Caki2 (cell line): ENCODE measurements around the gene CTTN. TPM values are rescaled to one million over a fixed set of nuclear protein-coding genes. Genes with fewer than 3 reads are reported as not detected.
"Not testable (repeated sequence)": the region's sequence is repeated elsewhere in the genome, so short reads cannot be mapped to it uniquely, and the experiment has no call there.

Experiments used
- DNase-seq: peaks from one replicate; pipeline ENCODE4 v3.0.0-alpha.2; 2015; ENCODE audit warnings: low read depth
- in situ Hi-C: cut with HindIII; loops from 2 replicates; pipeline ENCODE4 v1.10.0; 2016; ENCODE audit warnings: low sequenced_read_pairs, low pct_unique_long_range_greater_than_20kb, mixed read lengths
- total RNA-seq: library from RNA; depleted of rRNA; stranded (reverse); fragments of >200 nt; shearing (Covaris generic); gene quantifications from 2 replicates; pipeline ENCODE4 v1.2.3, GENCODE V29; 2014; ENCODE audit warnings: low replicate concordance

CTTN gene
- total RNA-seq, 1 experiment from 2014 or later, result 145 TPM

- in situ Hi-C loops, result no loop called here
- DNase-seq, result no peak
These were observed 4.4 kb downstream of the CTTN start for GRCh38 chr11:70402685-70403084.

GRCh38 chr11:70404244-70404643 lies 5.9 kb downstream of the CTTN start:
- DNase-seq, result no peak
- in situ Hi-C loops, result no loop called here

- DNase-seq, result no peak
- in situ Hi-C loops, result no loop called here
These were observed 7.5 kb downstream of the CTTN start for GRCh38 chr11:70405679-70406395.

- in situ Hi-C loops, result no loop called here
These were observed 8.8 kb downstream of the CTTN start for GRCh38 chr11:70407121-70407520.

GRCh38 chr11:70407814-70408213 lies 9.5 kb downstream of the CTTN start:
- DNase-seq, result no peak
- in situ Hi-C loops, result no loop called here

More at GRCh38 chr11:70407121-70407520, 8.8 kb downstream of the CTTN start:
- DNase-seq, result no peak

GRCh38 chr11:70408326-70408725 lies 10.0 kb downstream of the CTTN start:
- in situ Hi-C loops, DNase-seq: not testable (repeated sequence)

GRCh38 chr11:70409437-70409836 lies 11.1 kb downstream of the CTTN start:
- no peak for DNase-seq
- in situ Hi-C loops, result no loop called here

- DNase-seq, result no peak
- in situ Hi-C loops, result no loop called here
These were observed 11.5 kb downstream of the CTTN start for GRCh38 chr11:70409871-70410270.

- no peak for DNase-seq
- in situ Hi-C loops, result no loop called here
These were observed 12.2 kb downstream of the CTTN start for GRCh38 chr11:70410276-70411205.

GRCh38 chr11:70411713-70412452 lies 13.6 kb downstream of the CTTN start:
- DNase-seq, result no peak
- in situ Hi-C loops, result no loop called here

- DNase-seq, result no peak
- in situ Hi-C loops, result no loop called here
These were observed 14.8 kb downstream of the CTTN start for GRCh38 chr11:70413151-70413550.

GRCh38 chr11:70414341-70415100 lies 16.2 kb downstream of the CTTN start:
- DNase-seq, result no peak
- in situ Hi-C loops, result no loop called here

GRCh38 chr11:70415191-70415590 lies 16.9 kb downstream of the CTTN start:
- in situ Hi-C loops, result no loop called here
- DNase-seq, result no peak

- no peak for DNase-seq
These were observed 17.5 kb downstream of the CTTN start for GRCh38 chr11:70415642-70416395.

GRCh38 chr11:70416881-70417280 lies 18.6 kb downstream of the CTTN start:
- no peak for DNase-seq
- in situ Hi-C loops, result no loop called here

More at GRCh38 chr11:70415642-70416395, 17.5 kb downstream of the CTTN start:
- in situ Hi-C loops, result no loop called here

- in situ Hi-C loops, result no loop called here
- DNase-seq, result no peak
These were observed 19.8 kb downstream of the CTTN start for GRCh38 chr11:70418130-70418529.

- in situ Hi-C loops, result no loop called here
- DNase-seq, result no peak
These were observed 21.1 kb downstream of the CTTN start for GRCh38 chr11:70419307-70420007.
